IgD-negative memory B cell (primary cell): ENCODE measurements around the gene BABAM1. TPM values are rescaled to one million over a fixed set of nuclear protein-coding genes. Genes with fewer than 3 reads are reported as not detected.

ENCODE experiments used
- H3K27ac Mint-ChIP-seq, 3 donors: one replicate each; pipeline ENCODE4 v1.8.0; 2020 to 2022; ENCODE audit warnings: mild to moderate bottlenecking in 3 of 3, mixed read lengths in 3 of 3, moderate library complexity in 1 of 3
- H3K27me3 Mint-ChIP-seq: one replicate; pipeline ENCODE4 v1.8.0; 2021; ENCODE audit warnings: mixed read lengths
- H3K36me3 Mint-ChIP-seq: one replicate; pipeline ENCODE4 v1.8.0; 2020; ENCODE audit warnings: mild to moderate bottlenecking, mixed read lengths
- H3K4me1 Mint-ChIP-seq, 3 donors: one replicate each; pipeline ENCODE4 v1.8.0; 2020 to 2022; ENCODE audit warnings: mixed read lengths in 3 of 3, mild to moderate bottlenecking in 1 of 3
- H3K4me3 Mint-ChIP-seq, 4 donors: one replicate each; pipeline ENCODE4 v1.8.0; 2020 to 2022; ENCODE audit warnings: mild to moderate bottlenecking in 4 of 4, mixed read lengths in 4 of 4, moderate library complexity in 3 of 4
- H3K9me3 Mint-ChIP-seq, 3 donors: one replicate each; pipeline ENCODE4 v1.8.0; 2020 to 2021; ENCODE audit warnings: mixed read lengths in 3 of 3, mild to moderate bottlenecking in 1 of 3
- polyA plus RNA-seq: library from polyadenylated mRNA; unstranded; fragments of 300-500 nt; fragmentation: Illumina TruSeq; gene quantifications from one replicate; pipeline ENCODE4 v1.2.3, GENCODE V29; 2021

BABAM1 gene
- polyA plus RNA-seq, 1 donor from 2014 or later, result 115 TPM

DNA sequence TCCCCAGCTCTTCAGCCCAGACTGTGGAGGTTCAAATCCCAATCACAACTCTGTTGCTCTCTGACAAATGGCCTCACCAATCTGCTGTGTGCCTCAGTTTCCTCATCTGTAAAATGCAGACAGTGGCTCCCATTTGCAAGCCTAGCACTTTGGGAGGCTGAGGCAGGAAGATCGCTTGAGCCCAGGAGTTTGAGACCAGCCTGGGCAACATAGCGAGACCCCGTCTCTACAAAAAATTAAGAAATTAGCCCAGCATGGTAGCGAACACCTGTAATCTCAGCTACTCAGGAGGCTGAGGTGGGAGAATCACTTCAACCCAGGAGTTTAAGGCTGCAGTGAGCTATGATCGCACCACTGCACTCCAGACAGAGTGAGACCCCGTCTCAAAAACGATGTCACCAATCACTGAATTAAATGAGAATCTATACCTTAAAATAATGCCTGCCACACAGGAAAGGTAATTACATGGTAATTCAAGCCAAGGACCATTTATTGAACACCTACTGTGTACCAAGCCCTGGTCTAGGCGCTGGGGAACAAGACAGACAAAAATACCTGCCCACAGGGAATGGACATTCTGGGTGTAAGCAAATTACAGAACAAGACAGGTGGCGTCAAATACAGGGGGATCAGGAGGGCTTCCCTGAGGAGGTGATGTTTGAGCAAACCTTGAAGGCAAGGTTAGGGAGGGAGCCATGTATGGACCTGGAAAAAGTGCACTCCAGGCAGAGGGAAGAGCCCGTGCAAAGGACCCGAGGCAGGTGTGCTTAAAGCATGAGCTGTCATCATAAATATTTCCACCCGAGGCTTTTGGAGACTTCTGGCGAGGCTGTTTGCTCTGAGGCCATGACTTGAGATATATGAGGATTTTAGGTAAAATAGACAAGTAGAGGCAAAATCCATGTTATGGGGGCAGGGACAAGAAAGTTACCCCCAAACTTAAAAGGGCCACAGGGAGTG, 29.2 kb upstream of the BABAM1 start:
- no peaks in the 10 kb centered on the region for H3K27me3 Mint-ChIP-seq
- peaks cover 5 to 8% (median 8%) of the 10 kb centered on the region in 3 donors for H3K4me1 Mint-ChIP-seq
- H3K36me3 Mint-ChIP-seq, result no peaks in the 10 kb centered on the region
- H3K27ac Mint-ChIP-seq, result no peak overlapping the region
- no peaks in the 10 kb centered on the region for H3K9me3 Mint-ChIP-seq
- peak overlapping the region in 1 of 4 donors; percentile 74 for H3K4me3 Mint-ChIP-seq

DNA sequence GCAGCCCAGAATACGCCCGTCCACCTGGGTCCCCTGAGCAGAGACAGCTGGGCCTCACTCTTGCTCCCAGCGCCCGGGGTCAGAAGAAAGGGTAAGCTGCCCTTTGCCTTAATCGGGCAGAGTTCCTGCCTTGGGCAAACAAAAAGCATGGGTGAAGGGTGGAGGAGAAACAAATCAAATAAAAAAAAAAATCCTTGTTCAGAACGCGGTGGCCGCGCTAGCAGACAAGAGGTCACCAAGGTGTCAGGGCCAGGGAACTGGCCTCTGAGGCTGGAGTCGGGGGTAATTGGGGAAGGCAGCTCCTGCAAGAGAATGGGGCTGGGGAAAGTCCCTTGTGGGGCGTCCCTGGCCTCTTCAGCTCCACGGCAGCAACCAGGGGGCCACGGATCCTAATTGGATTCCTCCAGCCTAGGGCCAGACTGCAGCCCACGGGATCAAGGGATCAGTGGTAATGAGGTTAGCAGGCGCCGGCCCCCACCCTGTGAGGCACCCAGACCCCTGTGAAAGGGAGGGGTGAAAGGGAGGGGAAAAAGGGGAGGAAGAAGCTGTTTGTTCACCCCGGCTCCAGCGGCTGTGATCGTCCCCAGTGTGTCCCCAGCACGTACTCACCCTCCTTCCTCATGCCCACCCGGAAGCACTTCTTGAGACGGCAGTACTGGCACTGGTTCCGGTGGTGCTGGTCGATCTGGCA, 27.0 kb upstream of the BABAM1 start:
- peaks cover 4 to 8% (median 5%) of the 10 kb centered on the region in 3 donors for H3K4me1 Mint-ChIP-seq
- H3K9me3 Mint-ChIP-seq, result no peaks in the 10 kb centered on the region
- H3K4me3 Mint-ChIP-seq, result peak overlapping the region in 2 of 4 donors; percentile 12 to 64
- no peaks in the 10 kb centered on the region for H3K27me3 Mint-ChIP-seq
- H3K27ac Mint-ChIP-seq, result peak overlapping the region in 1 of 3 donors; percentile 72
- no peaks in the 10 kb centered on the region for H3K36me3 Mint-ChIP-seq

- Mint-ChIP-seq H3K4me3 (peak overlapping the region in 2 of 4 donors; percentile 12 to 64), H3K9me3 (no peaks in the 10 kb centered on the region), H3K36me3 (no peaks in the 10 kb centered on the region), H3K27ac (peak overlapping the region in 2 of 3 donors; percentile 72 to 84), H3K4me1 (peaks cover 4 to 8% (median 5%) of the 10 kb centered on the region in 3 donors), H3K27me3 (no peaks in the 10 kb centered on the region)
Measured at GRCh38 chr19:17240826-17241399, 26.3 kb upstream of the BABAM1 start.

DNA sequence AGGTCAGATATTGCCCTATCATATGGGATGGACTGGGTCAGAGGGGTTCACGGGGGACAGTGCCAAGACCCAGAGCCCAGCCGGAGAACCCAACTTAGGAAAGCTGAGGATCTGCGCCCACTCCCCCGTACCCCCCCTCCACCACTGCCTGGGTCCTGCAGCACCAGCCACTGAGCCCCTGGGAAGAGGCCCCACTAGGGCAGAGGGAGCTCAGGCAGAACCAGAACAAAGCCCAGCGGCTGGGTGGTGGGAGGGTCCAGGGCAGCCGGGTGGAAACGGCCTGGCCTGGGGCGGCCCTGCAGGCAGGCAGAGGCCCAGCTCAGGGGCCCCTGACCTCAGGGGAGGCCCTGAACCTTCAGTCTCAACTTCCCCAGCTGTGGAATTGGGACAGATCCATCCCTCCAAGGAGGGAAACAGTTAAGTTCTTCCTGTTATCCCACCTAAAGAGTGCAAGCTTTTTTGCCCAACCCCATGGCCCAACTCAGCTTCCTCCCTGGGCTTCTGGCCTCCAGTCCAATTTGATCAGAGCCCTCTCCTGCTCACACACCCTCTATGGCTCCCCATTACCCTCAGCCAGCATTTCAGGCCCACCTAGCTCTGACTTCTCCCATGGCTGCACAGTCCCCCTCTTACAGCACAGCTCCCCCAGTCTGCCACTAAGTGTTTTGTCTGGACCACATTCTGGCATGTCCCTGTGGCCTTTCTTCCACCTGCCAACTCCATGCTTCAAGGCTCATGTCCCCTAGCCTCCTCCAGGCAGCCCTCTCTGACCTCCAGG, 24.6 kb upstream of the BABAM1 start:
- peak overlapping the region in 3 of 4 donors; percentile 15 to 64 (median 49) for H3K4me3 Mint-ChIP-seq
- no peaks in the 10 kb centered on the region for H3K27me3 Mint-ChIP-seq
- H3K36me3 Mint-ChIP-seq, result no peaks in the 10 kb centered on the region
- H3K9me3 Mint-ChIP-seq, result no peaks in the 10 kb centered on the region
- H3K4me1 Mint-ChIP-seq, result peaks cover 4 to 11% (median 5%) of the 10 kb centered on the region in 3 donors
- H3K27ac Mint-ChIP-seq, result peak overlapping the region in 2 of 3 donors; percentile 56 to 82

DNA sequence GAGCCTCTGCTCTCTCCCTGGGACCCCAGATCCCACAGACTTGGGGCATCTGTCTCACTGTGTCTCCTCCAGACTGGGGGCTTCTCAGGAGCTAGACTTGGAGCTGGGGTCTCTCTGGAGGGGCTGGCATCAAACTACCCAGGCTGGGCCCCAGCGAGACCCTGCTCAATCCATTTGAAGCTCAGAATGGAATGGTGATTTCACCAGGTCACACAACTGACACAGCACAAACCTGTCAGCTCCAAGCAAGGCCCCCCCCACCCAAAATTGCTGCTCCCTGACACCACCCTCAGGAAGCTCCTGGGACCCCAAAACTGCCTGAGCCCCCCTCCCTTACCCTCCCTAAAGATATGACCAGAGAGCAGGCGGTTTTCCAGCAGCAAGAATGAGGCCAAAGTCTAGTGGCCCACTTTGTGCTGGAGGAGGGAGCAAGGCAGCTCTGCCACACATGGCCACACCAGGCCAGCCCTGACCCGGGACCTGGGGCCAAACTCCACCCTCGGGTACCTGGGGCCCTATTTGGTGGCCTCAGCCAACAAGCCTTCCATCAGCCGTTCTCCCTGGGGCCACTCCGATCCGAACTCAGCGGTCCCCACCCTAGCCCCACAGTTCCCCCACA, 23.9 kb upstream of the BABAM1 start:
- Mint-ChIP-seq H3K27me3 (no peaks in the 10 kb centered on the region), H3K4me1 (peaks cover 4 to 11% (median 5%) of the 10 kb centered on the region in 3 donors), H3K27ac (peak overlapping the region in 2 of 3 donors; percentile 58 to 82), H3K9me3 (no peaks in the 10 kb centered on the region), H3K4me3 (peak overlapping the region in 2 of 4 donors; percentile 30 to 67), H3K36me3 (no peaks in the 10 kb centered on the region)

DNA sequence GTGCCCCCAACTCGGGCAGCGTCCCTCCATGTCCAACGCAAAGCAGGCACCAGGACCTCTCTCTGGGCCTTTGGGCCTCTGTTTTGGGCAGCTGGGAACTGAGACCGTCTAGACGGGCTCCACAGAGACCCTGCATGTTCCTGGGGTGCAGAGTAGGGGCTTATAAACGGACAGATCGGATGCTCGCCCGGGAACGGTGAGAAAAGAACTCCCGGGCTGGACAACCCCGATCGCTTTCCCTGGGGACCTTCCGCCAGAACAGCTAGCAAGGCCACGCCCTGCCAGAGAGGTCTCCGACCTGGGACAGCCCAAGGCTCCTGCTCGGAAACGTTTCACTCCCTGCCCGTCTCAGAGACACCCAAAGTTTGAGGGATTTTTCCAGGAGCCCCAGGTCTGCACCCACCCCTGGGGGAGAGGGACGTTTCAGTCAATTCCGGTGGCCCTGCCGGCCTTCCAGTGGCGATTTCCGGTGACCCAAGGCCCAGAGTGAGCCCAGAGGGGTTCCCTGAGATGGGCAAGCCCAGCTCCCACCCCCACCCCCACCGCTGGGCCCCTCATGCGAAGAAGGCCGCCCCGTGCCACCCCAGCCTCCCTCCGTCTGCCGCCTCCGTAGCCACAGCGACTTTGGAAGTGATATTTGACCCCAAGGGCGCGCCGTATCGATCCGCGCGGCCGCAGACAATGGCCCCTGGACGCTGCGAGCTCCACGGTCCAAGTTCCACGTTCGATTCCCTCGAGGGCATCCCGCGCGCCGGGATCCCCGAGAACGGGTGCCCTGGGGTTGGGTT, 23.2 kb upstream of the BABAM1 start:
- Mint-ChIP-seq H3K27ac (peak overlapping the region in 1 of 3 donors; percentile 58), H3K27me3 (no peaks in the 10 kb centered on the region), H3K36me3 (no peaks in the 10 kb centered on the region), H3K4me1 (peaks cover 4 to 11% (median 5%) of the 10 kb centered on the region in 3 donors), H3K9me3 (no peaks in the 10 kb centered on the region), H3K4me3 (peak overlapping the region; percentile 67 to 82 (median 73))

DNA sequence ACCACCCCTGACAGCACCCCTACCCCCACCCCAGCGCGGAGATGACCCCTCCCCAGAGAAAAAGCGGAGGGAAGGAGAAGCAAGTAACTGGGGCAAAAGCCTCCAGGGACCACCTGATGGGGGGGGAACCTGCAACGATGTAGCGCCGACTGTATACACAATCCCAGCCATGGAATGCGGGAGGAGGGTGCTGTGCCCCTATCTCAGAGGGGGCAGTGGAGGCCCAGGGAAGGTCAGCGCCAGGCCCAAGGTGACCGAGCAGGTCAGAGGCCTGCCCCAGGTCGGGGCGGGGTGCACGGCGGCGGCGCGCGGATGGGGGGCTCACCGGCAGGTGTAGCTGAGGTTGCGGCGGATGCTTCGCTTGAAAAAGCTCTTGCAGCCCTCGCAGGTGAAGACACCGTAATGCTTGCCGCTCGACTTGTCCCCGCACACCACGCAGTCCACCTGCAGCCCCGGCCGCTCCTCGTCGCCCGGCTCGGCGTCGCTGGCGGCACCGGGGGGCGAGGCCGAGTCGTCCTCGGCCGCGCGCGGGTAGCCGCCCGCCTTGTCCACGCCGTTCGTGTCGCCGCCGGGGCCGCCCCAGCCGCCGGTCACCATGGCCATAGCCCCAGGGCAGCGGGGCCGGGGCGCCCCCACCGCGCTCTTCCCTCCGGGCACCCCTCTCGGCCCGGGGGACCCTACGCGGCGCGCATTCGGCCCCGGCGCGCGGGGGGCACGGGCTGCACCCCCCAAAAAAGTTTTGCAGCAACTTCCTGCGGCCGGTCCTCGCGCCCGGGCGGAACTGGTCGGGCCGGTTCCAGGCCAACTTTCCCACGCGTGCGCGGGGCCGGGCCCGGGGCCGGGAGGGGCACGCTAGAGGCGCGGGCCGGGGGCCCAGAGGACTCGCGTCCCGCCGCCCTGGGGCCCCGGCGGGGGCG, 22.4 kb upstream of the BABAM1 start:
- H3K36me3 Mint-ChIP-seq, result no peaks in the 10 kb centered on the region
- H3K4me1 Mint-ChIP-seq, result peaks cover 4 to 11% (median 5%) of the 10 kb centered on the region in 3 donors
- H3K27ac Mint-ChIP-seq, result no peak overlapping the region
- H3K9me3 Mint-ChIP-seq, result no peaks in the 10 kb centered on the region
- H3K27me3 Mint-ChIP-seq, result no peaks in the 10 kb centered on the region
- H3K4me3 Mint-ChIP-seq, result peak overlapping the region; percentile 65 to 82 (median 68)

GRCh38 chr19:17245535-17245984, 21.7 kb upstream of the BABAM1 start, which contains the start of gene NR2F6:
Gene NR2F6, minus strand, starts transcription at chr19:17245919. Its CDS starts 699 bp downstream, at chr19:17245220.
- no peaks in the 10 kb centered on the region for H3K27me3 Mint-ChIP-seq
- H3K4me3 Mint-ChIP-seq, result peak within 1 kb of the TSS; percentile 89 to 97 (median 92)
- no peaks in the 10 kb centered on the region for H3K9me3 Mint-ChIP-seq
- peak within 1 kb of the TSS in 2 of 3 donors; percentile 79 to 86 for H3K27ac Mint-ChIP-seq
- no peaks in the 10 kb centered on the region for H3K36me3 Mint-ChIP-seq
- H3K4me1 Mint-ChIP-seq, result peaks cover 4 to 11% (median 5%) of the 10 kb centered on the region in 3 donors

DNA sequence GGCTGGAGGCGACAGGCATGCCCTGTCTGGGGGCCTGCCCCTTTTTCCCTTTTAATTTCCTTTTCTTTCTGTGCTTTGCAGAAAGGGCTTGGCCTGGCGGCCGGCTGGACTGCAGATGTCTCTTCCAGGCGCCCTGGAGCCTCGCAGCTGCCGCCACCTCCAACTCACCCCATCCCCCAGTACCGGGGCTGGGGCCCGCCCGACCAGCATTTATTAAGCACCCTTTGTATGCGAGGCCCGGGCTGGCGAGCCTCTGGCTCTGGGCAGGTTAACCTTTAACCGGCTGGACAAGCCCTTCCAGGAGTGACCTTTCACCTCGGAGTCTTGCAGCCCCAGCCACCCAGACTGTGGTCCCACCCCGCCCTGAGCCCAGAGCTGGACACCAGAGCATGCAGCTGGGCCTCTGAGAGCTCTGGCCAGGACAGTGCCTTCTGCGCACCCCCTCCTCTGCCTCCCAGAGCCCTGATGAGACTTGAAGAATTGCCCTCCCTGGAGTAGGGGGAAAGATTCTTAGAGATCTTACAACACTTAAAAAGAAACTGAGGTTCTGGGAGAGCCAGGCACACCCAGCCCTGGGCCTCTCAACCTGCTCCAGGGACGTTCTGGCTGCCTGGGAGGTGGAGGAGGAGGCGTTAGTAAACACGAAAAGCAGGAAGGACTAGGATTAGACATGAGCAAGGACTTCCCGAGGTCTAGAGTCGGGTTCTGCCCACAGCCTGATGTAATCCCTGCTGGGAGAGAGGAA, 20.4 kb upstream of the BABAM1 start:
- H3K36me3 Mint-ChIP-seq, result no peaks in the 10 kb centered on the region
- no peaks in the 10 kb centered on the region for H3K9me3 Mint-ChIP-seq
- peak overlapping the region; percentile 89 to 97 (median 92) for H3K4me3 Mint-ChIP-seq
- H3K4me1 Mint-ChIP-seq, result peaks cover 0 to 11% (median 5%) of the 10 kb centered on the region in 3 donors
- H3K27ac Mint-ChIP-seq, result peak overlapping the region in 2 of 3 donors; percentile 72 to 79
- no peaks in the 10 kb centered on the region for H3K27me3 Mint-ChIP-seq

GRCh38 chr19:17248011-17248776, 19.0 kb upstream of the BABAM1 start:
- peak overlapping the region in 1 of 4 donors; percentile 75 for H3K4me3 Mint-ChIP-seq
- H3K36me3 Mint-ChIP-seq, result no peaks in the 10 kb centered on the region
- peaks cover 0 to 5% (median 0%) of the 10 kb centered on the region in 3 donors for H3K4me1 Mint-ChIP-seq
- peak overlapping the region in 2 of 3 donors; percentile 39 to 53 for H3K27ac Mint-ChIP-seq
- no peaks in the 10 kb centered on the region for H3K9me3 Mint-ChIP-seq
- no peaks in the 10 kb centered on the region for H3K27me3 Mint-ChIP-seq

GRCh38 chr19:17249887-17250548, 17.2 kb upstream of the BABAM1 start:
- Mint-ChIP-seq H3K4me3 (peak overlapping the region in 2 of 4 donors; percentile 63 to 75), H3K9me3 (no peaks in the 10 kb centered on the region), H3K27ac (peak overlapping the region in 2 of 3 donors; percentile 25 to 90), H3K36me3 (no peaks in the 10 kb centered on the region), H3K27me3 (no peaks in the 10 kb centered on the region), H3K4me1 (peaks cover 0 to 4% (median 0%) of the 10 kb centered on the region in 3 donors)
